H1 (cell line): Measurements from ENCODE around the gene DCP2. TPM values are rescaled to one million over a fixed set of nuclear protein-coding genes. Genes with fewer than 3 reads are reported as not detected.

Experiments
- ATF3 ChIP-seq: IDR thresholded peaks from 2 replicates; pipeline ENCODE4 v1.6.1; 2011; ENCODE audit warnings: low read depth, mild to moderate bottlenecking, low read length; ENCODE audit not compliant: insufficient read depth
- BRCA1 ChIP-seq: IDR thresholded peaks from 2 replicates; pipeline ENCODE4 v1.6.1; 2012; ENCODE audit warnings: low read depth, low read length, improper control_type of control experiment
- CHD7 ChIP-seq: fragments of 300-600 bp; sonication (generic); IDR thresholded peaks from 2 replicates; pipeline ENCODE4 v1.7.1; 2012; ENCODE audit warnings: low read length, moderate library complexity, mild to moderate bottlenecking, inconsistent platforms; ENCODE audit not compliant: insufficient replicate concordance
- NRF1 ChIP-seq: IDR thresholded peaks from 2 replicates; pipeline ENCODE4 v1.6.1; 2011; ENCODE audit warnings: mild to moderate bottlenecking, low read depth, low read length, improper control_type of control experiment
- SIX5 ChIP-seq: IDR thresholded peaks from 2 replicates; pipeline ENCODE4 v1.6.1; 2011; ENCODE audit warnings: mild to moderate bottlenecking, low read depth, low read length
- polyA plus RNA-seq, 7 experiments: library from polyadenylated mRNA; depleted of rRNA in 3 of 7; stranded (reverse) in 5 of 7; unstranded in 2 of 7; fragments of >200 nt in 5 of 7; fragments of 200-250 nt in 2 of 7; gene quantifications; 1 replicate in 5 of 7; 2 replicates in 1 of 7; 4 replicates in 1 of 7; pipeline versions ENCODE4 v1.2.1 to v1.2.3, GENCODE V29; 2011 to 2013; ENCODE audit warnings: missing spikeins in 2 of 7, mixed read lengths in 2 of 7
- total RNA-seq: library from RNA; stranded (reverse); fragmentation: NEBNext Ultra II Directional; extraction: Animal tissue kit (Norgen Biotek cat#: 25700); gene quantifications from 2 replicates; pipeline ENCODE4 v1.2.1, GENCODE V29; 2021

DCP2 gene
- total and polyA plus RNA-seq, 2 of the 8 experiments (the other 6 are each of a cell fraction or from before 2014, with no cell fraction given): 14.4 to 162 TPM

- TF ChIP-seq CHD7 (no peak), NRF1 (no peak), SIX5 (no peak), ATF3 (no peak), BRCA1 (no peak)
Observed at GRCh38 chr5:113031557-113031956, 55.0 kb downstream of the DCP2 start (continued).
